NCI-H1436 treated with DMSO at 0.1 percent for 48 hours (cell line): ENCODE data around the gene CCDC91.
"Not testable (repeated sequence)": the region's sequence is repeated elsewhere in the genome, so short reads cannot be mapped to it uniquely, and the experiment has no call there.

Source experiments
- DNase-seq: peaks from one replicate; lab custom pipeline; 2025; lab: John Stamatoyannopoulos, UW

Gene CCDC91

GRCh38 chr12:28457785-28458184 lies 267.5 kb downstream of the CCDC91 start:
- DNase-seq = no peak

GRCh38 chr12:28459481-28459880 lies 269.2 kb downstream of the CCDC91 start:
- DNase-seq = no peak

GRCh38 chr12:28460420-28461130 lies 270.3 kb downstream of the CCDC91 start:
- no peak for DNase-seq

- no peak for DNase-seq
These were observed 273.1 kb downstream of the CCDC91 start for GRCh38 chr12:28463396-28463795.

- not testable (repeated sequence) for DNase-seq
These were observed 281.5 kb downstream of the CCDC91 start for GRCh38 chr12:28471762-28472161.

GRCh38 chr12:28476206-28476605 lies 285.9 kb downstream of the CCDC91 start:
- not testable (repeated sequence) for DNase-seq

GRCh38 chr12:28479097-28479496 lies 288.8 kb downstream of the CCDC91 start:
- not testable (repeated sequence) for DNase-seq

- DNase-seq = no peak
These were observed 289.4 kb downstream of the CCDC91 start for GRCh38 chr12:28479683-28480082.

- no peak for DNase-seq
These were observed 293.9 kb downstream of the CCDC91 start for GRCh38 chr12:28484156-28484555.

- no peak for DNase-seq
These were observed 296.3 kb downstream of the CCDC91 start for GRCh38 chr12:28486521-28486920.

- DNase-seq = no peak
These were observed 299.0 kb downstream of the CCDC91 start for GRCh38 chr12:28489246-28489645.

GRCh38 chr12:28497889-28498411 lies 307.7 kb downstream of the CCDC91 start:
- no peak for DNase-seq

- DNase-seq = no peak
These were observed 308.6 kb downstream of the CCDC91 start for GRCh38 chr12:28498850-28499249.

GRCh38 chr12:28500373-28501024 lies 310.2 kb downstream of the CCDC91 start:
- DNase-seq = no peak

- DNase-seq = no peak
These were observed 316.0 kb downstream of the CCDC91 start for GRCh38 chr12:28506271-28506670.

GRCh38 chr12:28507033-28507432 lies 316.8 kb downstream of the CCDC91 start:
- DNase-seq = no peak

- DNase-seq = no peak
These were observed 317.6 kb downstream of the CCDC91 start for GRCh38 chr12:28507867-28508266.

- DNase-seq = no peak
These were observed 322.1 kb downstream of the CCDC91 start for GRCh38 chr12:28512406-28512805.

GRCh38 chr12:28512876-28513275 lies 322.6 kb downstream of the CCDC91 start:
- no peak for DNase-seq

GRCh38 chr12:28513983-28514382 lies 323.7 kb downstream of the CCDC91 start:
- no peak for DNase-seq

GRCh38 chr12:28517101-28517500 lies 326.8 kb downstream of the CCDC91 start:
- no peak for DNase-seq

- no peak for DNase-seq
These were observed 337.5 kb downstream of the CCDC91 start for GRCh38 chr12:28527631-28528249.

GRCh38 chr12:28535216-28535615 lies 345.0 kb downstream of the CCDC91 start:
- no peak for DNase-seq
